Umbilical cord (tissue), 2 donors: Measurements from ENCODE around the gene QKI. TPM values are rescaled to one million over a fixed set of nuclear protein-coding genes. Genes with fewer than 3 reads are reported as not detected.
"Not testable (repeated sequence)": the region's sequence is repeated elsewhere in the genome, so short reads cannot be mapped to it uniquely, and the experiment has no call there.

Experiments
- DNase-seq: peaks from one replicate; pipeline ENCODE4 v3.0.0-alpha.2; 2015; ENCODE audit warnings: low spot score
- total RNA-seq: library from RNA; depleted of rRNA; stranded (reverse); fragments of >200 nt; gene quantifications from one replicate; pipeline ENCODE4 v1.2.3, GENCODE V29; 2014; ENCODE audit warnings: low replicate concordance; ENCODE audit not compliant: insufficient read depth

The QKI gene
- total RNA-seq, 1 donor from 2014 or later = 152 TPM

- no peak for DNase-seq
These were observed 164.8 kb downstream of the QKI start for GRCh38 chr6:163579111-163579879.

- no peak for DNase-seq
These were observed 165.4 kb downstream of the QKI start for GRCh38 chr6:163579880-163580295.

GRCh38 chr6:163580311-163581030, 166.0 kb downstream of the QKI start:
- no peak for DNase-seq

GRCh38 chr6:163583558-163583957, 169.0 kb downstream of the QKI start:
- DNase-seq = no peak

- peak; percentile 27 for DNase-seq
These were observed 171.5 kb downstream of the QKI start for GRCh38 chr6:163585932-163586437.

- no peak for DNase-seq
These were observed 172.4 kb downstream of the QKI start for GRCh38 chr6:163586888-163587287.

- no peak for DNase-seq
These were observed 173.9 kb downstream of the QKI start for GRCh38 chr6:163588220-163588919.

GRCh38 chr6:163589387-163589786, 174.9 kb downstream of the QKI start:
- no peak for DNase-seq

- not testable (repeated sequence) for DNase-seq
These were observed 175.6 kb downstream of the QKI start for GRCh38 chr6:163590132-163590531.

- no peak for DNase-seq
These were observed 178.4 kb downstream of the QKI start for GRCh38 chr6:163592872-163593271.

- no peak for DNase-seq
These were observed 181.7 kb downstream of the QKI start for GRCh38 chr6:163596174-163596573.

GRCh38 chr6:163599136-163599535, 184.6 kb downstream of the QKI start:
- no peak for DNase-seq

GRCh38 chr6:163599684-163600083, 185.2 kb downstream of the QKI start:
- no peak for DNase-seq

GRCh38 chr6:163600331-163600730, 185.8 kb downstream of the QKI start:
- DNase-seq = no peak

GRCh38 chr6:163600781-163601180, 186.3 kb downstream of the QKI start:
- no peak for DNase-seq

- no peak for DNase-seq
These were observed 188.3 kb downstream of the QKI start for GRCh38 chr6:163602851-163603250.

- no peak for DNase-seq
These were observed 188.9 kb downstream of the QKI start for GRCh38 chr6:163603395-163603794.

GRCh38 chr6:163605385-163606097, 191.0 kb downstream of the QKI start:
- DNase-seq = no peak

GRCh38 chr6:163607792-163608191, 193.3 kb downstream of the QKI start:
- no peak for DNase-seq

- DNase-seq = no peak
These were observed 193.7 kb downstream of the QKI start for GRCh38 chr6:163608204-163608644.

GRCh38 chr6:163612200-163612599, 197.7 kb downstream of the QKI start:
- no peak for DNase-seq
